Measurements from ENCODE around the gene MUC13. TPM values are rescaled to one million over a fixed set of nuclear protein-coding genes. Genes with fewer than 3 reads are reported as not detected.

The MUC13 gene
- total RNA-seq, 1 experiment from 2014 or later: 0.04 TPM

DNA sequence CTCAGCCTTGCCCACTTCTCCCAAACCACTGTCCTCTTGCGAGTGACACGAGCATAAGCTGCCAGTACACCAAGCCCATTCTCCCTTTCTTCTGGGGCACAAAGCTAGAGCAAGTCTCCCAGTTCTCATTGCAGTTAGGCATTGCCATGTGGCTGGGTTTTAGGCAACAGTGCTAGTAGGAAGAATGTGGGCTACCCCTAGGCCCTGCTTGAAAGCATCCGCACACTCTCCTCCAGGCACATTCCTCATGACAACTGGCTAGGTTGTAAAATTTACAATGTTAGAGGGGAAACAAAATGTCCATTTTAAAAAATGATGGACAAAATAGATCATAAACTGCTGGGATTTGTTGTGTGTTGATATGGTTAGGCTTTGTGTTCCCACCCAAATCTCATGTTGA, 67.0 kb downstream of the MUC13 start:
- H4K20me1 ChIP-seq (ENCODE audit: low read length): no peaks in the 10 kb centered on the region
- TF ChIP-seq EZH2phosphoT487 (IDR thresholded peaks at IDR 0.05; ENCODE audit: borderline replicate concordance, low read length): no peak
- TF ChIP-seq EZH2 (IDR thresholded peaks at IDR 0.05; ENCODE audit: low read length, unreplicated experiment): no peak
- TF ChIP-seq CTCF (conservative IDR thresholded peaks at IDR 0.05; ENCODE audit: low read depth, low read length): no peak
- no peaks in the 10 kb centered on the region for H3K9me2 ChIP-seq (replicated peaks; ENCODE audit: low read length)
- ChIA-PET POLR2A (ENCODE audit: unreplicated experiment) (no interaction called here), CTCF (no interaction called here)
- no peak overlapping the region for H3K27ac ChIP-seq (ENCODE audit: low read length)
- no peak overlapping the region for H3K9ac ChIP-seq (ENCODE audit: low read length)
- intact Hi-C loops (cut with micrococcal nuclease): no loop called here
- H3F3A ChIP-seq (ENCODE audit: low read length, unreplicated experiment): no peaks in the 10 kb centered on the region
- ATAC-seq: no peak
- H2AFZ ChIP-seq (ENCODE audit: low read length): no peak overlapping the region
- DNase-seq: no peak
- no peak overlapping the region for H3K4me3 ChIP-seq (ENCODE audit: low read length)
- H3K36me3 ChIP-seq (ENCODE audit: low read depth, low read length): no peaks in the 10 kb centered on the region
- no TSS peak for BruUV-seq (replicated peaks)
- H3K27me3 ChIP-seq (ENCODE audit: low read length): no peaks in the 10 kb centered on the region
- no peaks in the 10 kb centered on the region for H3K4me1 ChIP-seq (ENCODE audit: insufficient read depth, low read length)
- no peak overlapping the region for H3K4me2 ChIP-seq (ENCODE audit: low read length)
- no peaks in the 10 kb centered on the region for H3K79me2 ChIP-seq (ENCODE audit: low read length)
- H3K9me3 ChIP-seq (ENCODE audit: low read length): no peaks in the 10 kb centered on the region

GRCh38 chr3:124862006-124862405, 72.5 kb downstream of the MUC13 start:
- Histone ChIP-seq H3K9me3 (ENCODE audit: low read length) (no peaks in the 10 kb centered on the region), H3F3A (ENCODE audit: low read length, unreplicated experiment) (no peaks in the 10 kb centered on the region), H3K4me3 (ENCODE audit: low read length) (no peak overlapping the region), H3K79me2 (ENCODE audit: low read length) (no peaks in the 10 kb centered on the region), H2AFZ (ENCODE audit: low read length) (no peak overlapping the region), H3K27me3 (ENCODE audit: low read length) (no peaks in the 10 kb centered on the region), H3K4me2 (ENCODE audit: low read length) (no peak overlapping the region), H3K4me1 (ENCODE audit: insufficient read depth, low read length) (peaks cover 20% of the 10 kb centered on the region), H4K20me1 (ENCODE audit: low read length) (no peaks in the 10 kb centered on the region), H3K27ac (ENCODE audit: low read length) (no peak overlapping the region), H3K9ac (ENCODE audit: low read length) (no peak overlapping the region), H3K9me2 (replicated peaks; ENCODE audit: low read length) (no peaks in the 10 kb centered on the region), H3K36me3 (ENCODE audit: low read depth, low read length) (no peaks in the 10 kb centered on the region)
- BruUV-seq (replicated peaks): no TSS peak
- intact Hi-C loops (cut with micrococcal nuclease): no loop called here
- DNase-seq: no peak
- ChIA-PET POLR2A (ENCODE audit: unreplicated experiment) (no interaction called here), CTCF (no interaction called here)
- TF ChIP-seq CTCF (conservative IDR thresholded peaks at IDR 0.05; ENCODE audit: low read depth, low read length): no peak
- TF ChIP-seq EZH2phosphoT487 (IDR thresholded peaks at IDR 0.05; ENCODE audit: borderline replicate concordance, low read length): no peak
- no peak for TF ChIP-seq EZH2 (IDR thresholded peaks at IDR 0.05; ENCODE audit: low read length, unreplicated experiment)
- ATAC-seq: no peak

DNA sequence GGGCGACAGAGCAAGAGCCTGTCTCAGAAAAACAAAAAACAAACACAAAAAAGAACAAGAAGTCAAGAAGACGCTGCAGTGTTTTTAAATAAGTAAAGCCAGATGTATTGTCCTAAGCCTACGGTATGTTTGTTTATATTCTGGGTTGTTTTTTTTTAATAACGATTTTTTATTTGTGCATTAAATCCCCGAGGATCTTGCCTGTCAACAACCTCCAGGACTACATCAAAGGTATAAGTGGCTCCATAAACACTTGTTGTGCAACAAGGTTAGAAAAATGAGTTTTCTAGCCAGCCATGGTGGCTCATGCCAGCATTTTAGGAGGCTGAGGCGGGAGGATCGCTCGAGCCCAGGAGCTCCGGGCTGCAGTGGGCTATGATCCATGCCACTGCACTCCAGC, 73.5 kb downstream of the MUC13 start:
- no peak for DNase-seq
- H3K4me2 ChIP-seq (ENCODE audit: low read length): peak overlapping the region; percentile 40; the same call in 1 of the 2 replicates
- no peaks in the 10 kb centered on the region for H3F3A ChIP-seq (ENCODE audit: low read length, unreplicated experiment)
- H4K20me1 ChIP-seq (ENCODE audit: low read length): no peaks in the 10 kb centered on the region
- BruUV-seq (replicated peaks): no TSS peak
- no peak for ATAC-seq
- H3K36me3 ChIP-seq (ENCODE audit: low read depth, low read length): no peaks in the 10 kb centered on the region
- H3K4me3 ChIP-seq (ENCODE audit: low read length): no peak overlapping the region
- intact Hi-C loops (cut with micrococcal nuclease): no loop called here
- no peaks in the 10 kb centered on the region for H3K9me2 ChIP-seq (replicated peaks; ENCODE audit: low read length)
- no peak for TF ChIP-seq EZH2phosphoT487 (IDR thresholded peaks at IDR 0.05; ENCODE audit: borderline replicate concordance, low read length)
- TF ChIP-seq EZH2 (IDR thresholded peaks at IDR 0.05; ENCODE audit: low read length, unreplicated experiment): no peak
- no peak for TF ChIP-seq CTCF (conservative IDR thresholded peaks at IDR 0.05; ENCODE audit: low read depth, low read length)
- H3K4me1 ChIP-seq (ENCODE audit: insufficient read depth, low read length): peaks cover 20% of the 10 kb centered on the region
- no peaks in the 10 kb centered on the region for H3K9me3 ChIP-seq (ENCODE audit: low read length)
- ChIA-PET CTCF (no interaction called here), POLR2A (ENCODE audit: unreplicated experiment) (no interaction called here)
- no peaks in the 10 kb centered on the region for H3K27me3 ChIP-seq (ENCODE audit: low read length)
- H3K27ac ChIP-seq (ENCODE audit: low read length): peak overlapping the region; percentile 33; the same call in 1 of the 2 replicates
- no peak overlapping the region for H3K9ac ChIP-seq (ENCODE audit: low read length)
- H3K79me2 ChIP-seq (ENCODE audit: low read length): no peaks in the 10 kb centered on the region
- no peak overlapping the region for H2AFZ ChIP-seq (ENCODE audit: low read length)

Data from PC-3 (cell line).